Fibroblast of mammary gland (primary cell): ENCODE measurements around the gene NHSL1.

Experiments used
- DNase-seq: peaks from one replicate; pipeline ENCODE4 v3.0.0-alpha.2; 2010; ENCODE audit warnings: low read depth
- H3K4me3 ChIP-seq: 2 replicates; pipeline ENCODE4 v1.5.1; 2011; ENCODE audit warnings: low read depth, mild to moderate bottlenecking, low read length, moderate library complexity; ENCODE audit not compliant: control insufficient read depth
- CTCF ChIP-seq: conservative IDR thresholded peaks from 2 replicates; pipeline ENCODE4 v1.5.1; 2011; ENCODE audit warnings: low read depth, low read length, inconsistent platforms; ENCODE audit not compliant: control insufficient read depth, insufficient read depth

Gene NHSL1

GRCh38 chr6:138451043-138451442 lies 48.3 kb downstream of the NHSL1 start:
- DNase-seq: no peak
- no peak overlapping the region for H3K4me3 ChIP-seq
- no peak for TF ChIP-seq CTCF

- DNase-seq: no peak
- no peak for TF ChIP-seq CTCF
- no peak overlapping the region for H3K4me3 ChIP-seq
These were observed 48.8 kb downstream of the NHSL1 start for GRCh38 chr6:138450445-138450844.

DNA sequence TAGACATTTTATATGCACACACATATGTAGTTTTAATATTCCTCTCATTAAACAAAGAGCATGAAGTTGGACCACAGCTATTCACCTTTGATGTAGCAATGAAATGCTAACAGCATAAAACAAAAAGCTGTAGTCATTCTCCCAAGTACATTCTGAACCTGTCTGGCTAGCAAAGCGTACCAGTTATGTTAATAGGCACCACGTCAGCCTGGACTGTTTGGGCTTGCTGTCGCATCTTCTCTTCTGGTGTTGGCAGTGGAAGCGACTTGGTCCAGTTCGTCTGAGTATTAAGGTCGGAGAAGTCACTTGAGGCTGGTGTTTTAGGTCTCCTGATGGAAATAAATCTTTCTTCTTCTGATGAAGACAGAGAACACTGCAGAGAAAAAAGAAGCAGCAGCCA lies 52.5 kb downstream of the NHSL1 start:
- TF ChIP-seq CTCF: no peak
- no peak for DNase-seq
- H3K4me3 ChIP-seq: no peak overlapping the region

- DNase-seq: no peak
- TF ChIP-seq CTCF: no peak
- no peak overlapping the region for H3K4me3 ChIP-seq
These were observed 55.3 kb downstream of the NHSL1 start for GRCh38 chr6:138443979-138444378.

DNA sequence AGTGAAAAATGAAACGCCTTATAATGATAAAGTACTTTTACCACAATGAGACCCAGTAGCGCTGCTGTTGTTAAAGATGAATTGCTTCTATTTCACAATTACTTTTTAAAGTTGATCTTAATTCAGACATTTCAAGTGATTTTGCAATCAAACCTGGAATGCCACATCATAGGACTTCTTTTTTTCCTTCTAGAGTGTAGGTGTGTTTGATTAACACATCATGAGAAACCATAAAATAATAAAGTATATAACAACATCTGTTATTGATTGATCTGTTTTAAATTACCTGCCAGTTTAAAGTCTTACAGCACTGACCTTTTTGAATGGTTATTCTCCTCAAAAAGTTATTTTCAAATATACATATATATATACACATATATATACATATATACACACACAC lies 56.6 kb downstream of the NHSL1 start:
- no peak for DNase-seq
- no peak overlapping the region for H3K4me3 ChIP-seq
- no peak for TF ChIP-seq CTCF

DNA sequence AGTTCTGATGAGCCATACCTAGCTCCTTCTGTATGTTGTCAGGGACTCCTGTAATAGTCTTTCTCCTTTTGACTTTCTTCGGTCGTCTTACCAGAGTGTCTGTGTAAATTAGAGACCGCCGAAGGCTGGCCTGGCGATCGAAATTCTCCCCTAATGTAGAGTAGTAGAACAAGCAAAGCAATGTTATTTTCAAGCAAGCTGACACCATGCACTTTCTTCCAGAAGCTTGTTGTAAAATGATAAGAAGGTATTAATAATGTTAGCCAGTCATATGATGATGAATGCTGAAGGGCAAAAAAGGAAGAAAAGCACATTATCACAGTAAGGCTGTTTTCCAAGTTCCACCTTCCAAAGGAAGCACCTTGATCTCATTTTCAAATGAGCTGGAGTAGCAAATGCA lies 57.3 kb downstream of the NHSL1 start:
- H3K4me3 ChIP-seq: no peak overlapping the region
- TF ChIP-seq CTCF: no peak
- no peak for DNase-seq

DNA sequence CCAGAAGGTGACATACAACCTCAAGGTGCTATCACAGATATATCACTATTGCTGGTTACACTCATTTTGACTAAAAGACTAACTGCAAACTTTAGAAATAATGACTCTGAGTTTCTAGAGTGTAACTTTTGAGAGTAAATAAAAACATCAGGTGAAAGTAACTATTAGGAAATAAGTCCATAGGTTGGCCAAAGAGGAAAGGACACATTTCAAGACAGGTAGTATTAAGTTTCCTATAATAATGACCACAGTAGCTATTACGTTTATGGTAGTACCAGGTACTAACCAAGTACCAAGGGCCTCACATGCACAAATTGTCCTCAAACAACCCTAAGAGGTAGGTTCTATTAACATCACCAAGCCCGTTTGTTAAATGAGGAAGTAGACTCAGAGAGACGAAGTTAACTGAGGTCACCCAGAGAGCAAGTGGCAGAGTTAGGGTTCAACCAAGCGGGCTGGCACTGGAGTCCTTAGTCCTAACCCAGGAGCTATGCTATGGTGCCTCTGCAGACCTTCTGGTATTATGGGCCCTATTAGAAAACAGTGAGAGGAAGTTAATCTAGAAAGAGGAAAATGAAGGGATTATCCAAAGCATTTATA lies 58.4 kb downstream of the NHSL1 start:
- no peak for TF ChIP-seq CTCF
- no peak overlapping the region for H3K4me3 ChIP-seq

More for the DNA sequence above, 58.4 kb downstream of the NHSL1 start:
- no peak for DNase-seq
